Retinal pigment epithelial cell (primary cell): ENCODE measurements around the gene CENPX.
A peak's percentile ranks its signal among the peaks of the same experiment; 100 is the strongest.

Experiments used
- DNase-seq: peaks from one replicate; pipeline ENCODE4 v3.0.0-alpha.2; 2010; ENCODE audit warnings: low read depth
- H3K4me3 ChIP-seq: 2 replicates; pipeline ENCODE4 v1.5.1; 2011; ENCODE audit warnings: mild to moderate bottlenecking, low read length, control low read depth, moderate library complexity
- CTCF ChIP-seq: conservative IDR thresholded peaks from 2 replicates; pipeline ENCODE4 v1.5.1; 2011; ENCODE audit warnings: low read depth, low read length, control low read depth, inconsistent platforms

Gene CENPX

GRCh38 chr17:82022310-82022980 lies at the start of gene CENPX:
TSS of gene CENPX (minus strand) at chr17:82022878. CDS start at chr17:82022861, 17 bp downstream.
- peak within 1 kb of the TSS; percentile 70 for H3K4me3 ChIP-seq
- no peak for DNase-seq
- no peak for TF ChIP-seq CTCF

GRCh38 chr17:82070611-82071010 lies 47.9 kb upstream of the CENPX start:
- DNase-seq: no peak
- no peak for TF ChIP-seq CTCF
- H3K4me3 ChIP-seq: no peak overlapping the region

GRCh38 chr17:82065638-82066303 lies 43.1 kb upstream of the CENPX start, which contains the start of gene DUS1L:
TSS of gene DUS1L (minus strand) at chr17:82065804. CDS start at chr17:82065059, 745 bp downstream.
- H3K4me3 ChIP-seq: peak within 1 kb of the TSS; percentile 67
- no peak for TF ChIP-seq CTCF
- no peak for DNase-seq

GRCh38 chr17:82065193-82065637 lies 42.5 kb upstream of the CENPX start:
- no peak for DNase-seq
- no peak for TF ChIP-seq CTCF
- H3K4me3 ChIP-seq: peak overlapping the region; percentile 67

GRCh38 chr17:82064433-82065192 lies 41.9 kb upstream of the CENPX start:
- DNase-seq: no peak
- no peak for TF ChIP-seq CTCF
- peak overlapping the region; percentile 67 for H3K4me3 ChIP-seq

GRCh38 chr17:82063424-82064415 lies 41.0 kb upstream of the CENPX start:
- no peak for TF ChIP-seq CTCF
- H3K4me3 ChIP-seq: no peak overlapping the region
- DNase-seq: no peak
